Superior temporal gyrus (tissue), 1 donor: ENCODE measurements around the gene RASL11B.

ENCODE experiments used
- DNase-seq: peaks from one replicate; pipeline ENCODE4 v3.0.0-alpha.2; 2016; ENCODE audit errors: extremely low spot score

Gene RASL11B

GRCh38 chr4:52873861-52874343 is 11.8 kb downstream of the RASL11B start:
- DNase-seq, result no peak

GRCh38 chr4:52874948-52875347 is 12.8 kb downstream of the RASL11B start:
- no peak for DNase-seq

GRCh38 chr4:52876069-52876468 is 14.0 kb downstream of the RASL11B start:
- no peak for DNase-seq

- no peak for DNase-seq
Measured at GRCh38 chr4:52877036-52877435, 14.9 kb downstream of the RASL11B start.

- no peak for DNase-seq
Measured at GRCh38 chr4:52877694-52878093, 15.6 kb downstream of the RASL11B start.

- DNase-seq, result no peak
Measured at GRCh38 chr4:52879471-52879870, 17.4 kb downstream of the RASL11B start.

GRCh38 chr4:52880994-52881393 is 18.9 kb downstream of the RASL11B start:
- DNase-seq, result no peak

GRCh38 chr4:52883183-52883621 is 21.1 kb downstream of the RASL11B start:
- DNase-seq, result no peak

GRCh38 chr4:52883707-52884669 is 21.9 kb downstream of the RASL11B start:
- DNase-seq, result no peak

- no peak for DNase-seq
Measured at GRCh38 chr4:52884994-52885393, 22.9 kb downstream of the RASL11B start.

- DNase-seq, result no peak
Measured at GRCh38 chr4:52889354-52889753, 27.2 kb downstream of the RASL11B start.

- DNase-seq, result no peak
Measured at GRCh38 chr4:52889778-52890520, 27.8 kb downstream of the RASL11B start.

- no peak for DNase-seq
Measured at GRCh38 chr4:52890521-52890791, 28.3 kb downstream of the RASL11B start.

- DNase-seq, result no peak
Measured at GRCh38 chr4:52891743-52892142, 29.6 kb downstream of the RASL11B start.

- no peak for DNase-seq
Measured at GRCh38 chr4:52892880-52893279, 30.8 kb downstream of the RASL11B start.

- no peak for DNase-seq
Measured at GRCh38 chr4:52894443-52894842, 32.3 kb downstream of the RASL11B start.

GRCh38 chr4:52903273-52903672 is 41.2 kb downstream of the RASL11B start:
- DNase-seq, result no peak

- no peak for DNase-seq
Measured at GRCh38 chr4:52904421-52904820, 42.3 kb downstream of the RASL11B start.

- DNase-seq, result no peak
Measured at GRCh38 chr4:52907510-52907909, 45.4 kb downstream of the RASL11B start.

- DNase-seq, result no peak
Measured at GRCh38 chr4:52910115-52910514, 48.0 kb downstream of the RASL11B start.

GRCh38 chr4:52911684-52912294 is 49.7 kb downstream of the RASL11B start:
- DNase-seq, result peak; percentile 72

- no peak for DNase-seq
Measured at GRCh38 chr4:52912608-52913007, 50.5 kb downstream of the RASL11B start.
